Head of caudate nucleus (tissue), 42 donors: Measurements from ENCODE around the gene CAMK1G.

Experiments
- DNase-seq, 42 donors: peaks; one replicate each; pipeline versions ENCODE4 v3.0.0 to v3.0.0-alpha.2; 2020 to 2021; ENCODE audit warnings: mixed read lengths in 7 of 42
- intact Hi-C: fragments of 100-400 bp; cut with DNase I; formaldehyde crosslinking; loops from one replicate; pipeline ENCODE4 v1.15.0; 2022

Gene CAMK1G

DNA sequence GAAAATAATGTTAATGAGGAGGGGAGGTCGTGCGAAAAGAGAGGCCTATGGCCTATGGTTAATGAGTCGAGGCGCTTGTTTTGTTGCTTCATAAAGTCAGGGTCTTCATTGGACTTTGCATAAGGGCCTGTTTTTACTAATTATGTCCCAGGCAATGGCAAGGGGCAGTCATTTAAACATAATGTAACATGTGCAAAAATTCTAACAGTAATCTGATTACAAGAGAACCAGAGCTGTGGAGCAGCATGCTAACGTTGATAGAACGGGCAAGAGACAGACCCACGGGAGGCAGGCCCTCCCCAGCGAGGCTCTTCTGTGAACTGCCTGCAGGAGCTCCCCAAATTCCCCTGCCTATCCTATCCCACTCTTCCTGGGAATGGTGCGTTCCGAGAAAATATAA is 22.6 kb upstream of the CAMK1G start:
- intact Hi-C loops, result no loop called here

DNA sequence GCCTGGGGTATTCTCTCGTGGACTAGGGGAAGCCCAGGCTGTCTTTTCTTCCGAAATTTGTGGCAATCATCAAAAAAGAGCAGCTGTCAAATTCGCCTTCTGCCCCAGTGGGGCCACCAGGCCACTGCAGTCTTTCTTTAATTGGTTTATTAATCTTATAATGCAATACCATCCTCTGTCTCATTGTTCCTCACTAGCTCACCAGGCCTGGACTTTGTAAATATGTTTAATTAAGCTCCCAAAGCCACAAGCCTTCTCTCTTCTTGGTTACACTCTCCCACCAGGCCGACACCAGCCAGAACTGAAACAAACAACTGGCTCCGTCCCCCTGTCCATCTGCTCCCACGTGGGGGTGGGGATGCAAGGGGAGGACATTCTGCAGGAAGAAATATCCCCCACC is 22.0 kb upstream of the CAMK1G start:
- intact Hi-C loops, result no loop called here

More for the DNA sequence above, 22.6 kb upstream of the CAMK1G start:
- no peak for DNase-seq

DNA sequence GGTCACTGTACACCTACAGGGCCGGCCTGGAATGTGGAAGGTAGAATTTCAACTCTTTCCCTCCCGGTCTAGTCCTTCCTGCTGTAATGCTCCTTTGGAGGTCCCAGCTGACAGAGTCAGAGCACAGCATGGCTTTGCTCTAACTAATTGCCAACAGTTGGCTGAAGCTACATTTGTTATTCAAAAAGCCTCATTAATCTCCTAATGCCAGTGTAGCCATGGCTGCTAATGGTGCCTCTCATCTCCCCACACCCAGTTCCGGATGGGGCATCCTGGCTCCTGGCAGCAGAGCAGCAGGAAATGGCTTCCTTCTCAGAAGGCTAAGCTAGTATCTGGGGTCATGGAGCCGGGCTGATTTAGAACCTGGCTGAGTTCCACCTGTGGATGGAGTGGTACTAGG is 18.7 kb upstream of the CAMK1G start:
- intact Hi-C loops, result no loop called here

More for the DNA sequence above, 22.0 kb upstream of the CAMK1G start:
- DNase-seq, result no peak

DNA sequence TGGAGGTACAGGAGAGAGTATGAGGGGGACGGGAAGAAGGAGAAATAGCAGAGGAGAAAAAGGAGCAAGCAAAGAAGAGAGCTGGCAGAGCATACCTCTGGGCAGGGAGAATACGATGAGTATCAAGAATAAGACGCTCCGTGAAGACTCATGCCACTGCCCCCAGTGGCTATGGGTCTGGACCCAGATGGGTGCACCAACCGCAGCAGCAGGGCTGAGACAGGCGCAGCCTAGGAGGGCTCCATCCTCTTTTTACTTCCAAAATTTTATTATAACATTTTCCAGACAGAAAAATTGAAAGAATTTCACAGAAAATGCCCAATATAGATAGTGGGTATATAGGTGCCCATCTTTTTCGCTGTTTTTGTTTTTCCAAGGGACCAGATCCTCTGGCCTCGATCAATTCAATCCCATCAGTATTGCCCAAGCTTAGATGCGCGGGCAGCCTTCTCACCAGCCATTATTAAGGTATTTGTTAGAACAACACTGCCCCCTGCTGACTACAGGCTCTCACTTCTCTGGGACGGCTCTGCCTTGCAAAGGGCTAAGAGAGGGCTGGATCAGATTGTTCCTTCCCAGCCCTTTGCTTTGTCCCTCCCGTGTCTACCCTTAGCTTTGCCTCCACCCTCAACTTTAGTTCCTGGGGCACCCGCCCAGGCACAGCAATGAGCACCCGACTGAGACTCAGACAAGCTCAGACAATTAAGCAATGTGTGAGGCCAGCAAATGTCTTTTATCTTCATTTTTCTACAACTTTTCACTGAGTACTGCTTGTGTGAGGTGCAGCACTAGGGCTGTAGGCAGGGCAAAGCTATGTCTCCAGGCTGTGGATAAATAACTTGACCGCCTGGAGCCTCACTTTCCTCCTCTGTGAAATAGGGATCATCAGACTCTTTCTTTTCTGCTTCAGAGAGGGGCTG is 17.5 kb upstream of the CAMK1G start:
- intact Hi-C loops, result no loop called here
- peak; percentile 67 to 94 (median 86) for DNase-seq

More for the DNA sequence above, 18.7 kb upstream of the CAMK1G start:
- no peak for DNase-seq

DNA sequence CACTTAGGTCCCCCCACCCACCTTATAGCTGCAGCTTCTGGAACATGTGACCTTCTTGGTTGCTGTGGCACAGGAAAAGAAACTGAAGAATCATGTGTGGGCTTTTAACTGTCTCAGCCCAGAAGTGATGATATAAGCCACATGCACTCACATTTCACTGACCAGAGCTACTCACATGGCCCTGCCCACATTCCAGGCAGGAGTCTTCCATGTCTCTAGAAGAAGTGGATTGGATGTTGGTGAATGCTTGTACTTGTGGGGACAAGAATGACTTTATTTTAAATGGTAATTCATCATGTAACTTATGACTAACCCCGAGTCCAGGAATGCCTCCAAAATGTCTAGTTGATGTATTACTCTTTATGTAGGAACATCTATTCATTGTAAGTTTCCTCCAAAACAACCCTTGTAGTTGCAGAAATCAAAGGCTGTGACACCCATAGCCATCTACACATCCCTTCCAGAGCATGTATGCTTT is 15.8 kb upstream of the CAMK1G start:
- intact Hi-C loops, result no loop called here
- DNase-seq, result no peak

DNA sequence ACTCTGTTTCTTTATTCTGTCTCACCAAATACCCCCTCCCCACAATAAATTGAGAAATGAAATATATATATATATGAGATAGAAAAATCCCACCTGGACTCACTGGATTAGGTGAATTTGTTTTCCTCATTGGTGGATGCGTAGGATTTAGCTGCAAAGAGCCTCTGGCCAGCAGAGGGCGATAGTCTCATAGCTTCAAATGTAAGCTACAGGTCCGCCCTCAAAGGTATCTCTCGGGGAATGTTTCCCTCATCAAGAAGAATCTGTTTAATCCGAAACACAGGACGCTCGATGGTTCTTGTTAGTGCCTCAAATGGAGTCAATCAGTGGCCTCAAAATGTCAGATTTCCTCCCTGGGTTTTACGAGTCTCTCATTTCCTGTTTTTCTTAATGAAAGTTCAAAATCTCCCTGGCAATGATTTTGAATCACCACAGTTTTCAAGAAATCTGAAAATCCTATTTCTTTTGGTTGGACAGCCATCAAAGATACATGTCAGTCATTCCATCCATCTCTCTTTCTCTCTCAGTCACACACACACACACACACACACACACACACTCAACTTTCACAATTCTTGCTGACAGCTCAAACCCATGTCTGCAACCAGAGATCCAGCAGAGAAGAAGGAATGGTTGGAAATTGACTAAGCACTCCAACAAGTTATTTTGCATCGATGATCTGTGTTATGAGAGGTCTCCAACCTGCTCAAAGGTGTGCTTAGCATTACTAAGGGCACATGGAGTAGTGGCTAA is 13.9 kb upstream of the CAMK1G start:
- intact Hi-C loops, result no loop called here
- DNase-seq, result peak; percentile 66 to 94 (median 84)

DNA sequence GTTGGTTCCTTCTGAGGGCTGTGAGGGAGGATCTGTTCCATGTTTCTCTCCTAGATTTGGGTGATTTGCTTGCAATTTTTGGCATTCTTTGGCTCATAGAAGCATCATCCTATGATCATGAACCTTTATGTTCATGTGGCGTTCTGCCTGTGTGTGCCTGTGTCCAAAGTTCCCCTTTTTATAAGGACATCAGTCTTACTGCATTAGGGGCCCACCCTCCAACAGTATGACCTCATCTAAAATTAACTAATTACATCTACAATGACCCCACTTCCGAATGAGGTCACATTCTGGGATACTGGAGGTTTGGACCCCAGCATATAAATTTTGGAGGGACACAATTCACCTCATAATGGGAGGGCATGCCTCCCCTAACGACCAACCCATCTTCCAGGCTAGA is 12.8 kb upstream of the CAMK1G start:
- DNase-seq, result no peak
- intact Hi-C loops, result no loop called here

DNA sequence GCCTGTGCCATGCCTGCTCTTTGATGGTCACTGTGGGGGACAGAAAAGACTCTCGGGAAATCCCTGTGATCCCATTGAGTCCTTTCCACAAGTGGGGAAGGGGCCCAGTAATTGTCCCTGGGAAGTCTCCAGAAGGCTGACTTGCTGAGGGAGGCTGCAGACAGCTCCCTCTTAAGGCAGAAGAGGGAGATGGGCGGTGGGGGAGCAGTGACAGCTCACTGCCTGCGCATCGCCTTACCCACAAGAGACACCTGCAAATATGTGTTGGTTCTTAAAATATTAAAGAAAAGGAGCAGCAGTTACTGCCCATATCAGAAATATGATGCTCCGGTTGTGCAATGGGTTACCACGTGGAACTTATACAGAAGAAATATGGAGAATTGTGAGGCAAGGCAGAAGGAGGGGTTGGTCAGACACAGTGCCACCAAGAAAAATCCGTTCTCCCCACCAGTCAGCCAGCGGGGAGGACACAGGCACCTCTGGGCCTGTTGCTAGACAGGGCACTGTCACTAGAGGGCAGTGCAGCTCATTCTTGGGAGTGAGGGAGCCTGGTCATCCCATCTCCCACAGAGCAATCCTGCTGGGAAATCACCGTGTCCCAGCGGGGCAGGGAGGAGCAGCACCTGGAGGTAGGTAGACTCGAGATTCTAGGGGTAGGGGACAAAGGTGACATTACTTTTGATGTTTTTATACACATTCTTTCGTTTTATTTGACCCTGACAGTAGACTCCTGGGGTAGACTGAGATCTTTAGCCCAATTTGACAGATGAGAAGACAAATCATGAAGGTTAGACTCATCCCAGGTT is 6.9 kb upstream of the CAMK1G start:
- peak; percentile 75 to 94 (median 86) for DNase-seq
- intact Hi-C loops, result loop anchor here (5.0 kb wide), 2 partner anchors 51 to 171 kb away; no protein-coding TSS in a partner anchor

DNA sequence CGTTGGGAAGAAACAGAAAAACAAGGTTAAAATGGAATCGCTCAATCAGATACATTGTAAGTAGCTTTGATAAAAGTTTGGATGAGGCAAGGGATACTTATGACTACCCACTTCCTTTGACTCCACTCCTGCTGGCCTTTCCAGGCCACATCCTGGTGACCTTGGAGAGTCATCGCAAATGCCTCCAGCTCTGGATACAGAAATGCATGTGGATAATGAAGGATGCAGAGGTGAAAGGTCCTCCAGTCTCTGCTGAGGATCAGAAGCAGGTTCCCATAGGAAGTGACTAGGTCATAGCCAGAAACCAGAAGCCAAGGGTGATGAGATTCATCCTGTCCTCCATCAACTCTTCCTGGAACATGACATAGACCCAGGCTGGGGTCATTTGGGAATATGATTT is 6.2 kb upstream of the CAMK1G start:
- intact Hi-C loops, result loop anchor here (5.0 kb wide), 2 partner anchors 50 to 170 kb away; no protein-coding TSS in a partner anchor
- DNase-seq, result no peak

DNA sequence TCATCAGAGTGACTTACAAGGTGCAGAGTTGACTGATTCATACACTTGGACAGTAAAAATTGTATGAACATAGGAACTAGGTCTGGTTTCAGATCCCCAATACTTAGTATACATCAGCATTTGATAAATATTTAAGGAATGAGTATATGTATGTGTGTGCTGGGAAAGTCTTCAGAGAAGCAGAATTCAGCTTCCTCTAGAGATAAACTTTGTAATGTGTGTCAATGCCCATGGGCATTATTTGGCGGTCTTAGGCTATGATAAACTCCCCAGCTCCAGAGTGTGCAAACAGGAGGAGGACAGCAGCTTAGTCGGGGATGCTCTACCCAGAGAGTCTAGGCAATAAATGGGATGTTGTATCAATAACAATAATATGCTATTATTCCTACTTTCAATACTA is 2.9 kb upstream of the CAMK1G start:
- intact Hi-C loops, result no loop called here

DNA sequence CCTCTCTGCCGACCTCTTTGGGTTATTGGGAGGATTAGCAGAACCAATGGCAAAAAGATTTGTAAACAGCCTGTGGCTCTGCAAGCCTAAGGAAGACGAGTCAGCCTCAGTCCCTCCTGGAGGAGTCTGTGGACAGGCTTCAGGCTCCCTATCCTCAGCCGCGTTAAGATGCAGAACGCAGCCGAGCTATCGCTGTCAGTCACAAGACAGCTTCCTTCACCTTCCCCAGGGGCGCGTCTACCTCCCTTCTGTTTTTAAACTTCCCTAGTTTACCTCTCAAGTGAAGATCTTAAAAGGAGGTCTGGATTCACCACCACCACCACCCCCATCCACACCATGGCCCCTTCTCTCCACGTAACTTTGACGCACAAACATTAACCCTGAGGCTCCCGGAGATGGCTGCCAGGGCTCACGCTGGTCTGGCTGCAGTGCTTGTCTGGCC is 738 bp downstream of the CAMK1G start:
- intact Hi-C loops, result no loop called here
- DNase-seq, result peak in 10 of 42 donors; percentile 26 to 57 (median 39)

More for the DNA sequence above, 2.9 kb upstream of the CAMK1G start:
- DNase-seq, result no peak

DNA sequence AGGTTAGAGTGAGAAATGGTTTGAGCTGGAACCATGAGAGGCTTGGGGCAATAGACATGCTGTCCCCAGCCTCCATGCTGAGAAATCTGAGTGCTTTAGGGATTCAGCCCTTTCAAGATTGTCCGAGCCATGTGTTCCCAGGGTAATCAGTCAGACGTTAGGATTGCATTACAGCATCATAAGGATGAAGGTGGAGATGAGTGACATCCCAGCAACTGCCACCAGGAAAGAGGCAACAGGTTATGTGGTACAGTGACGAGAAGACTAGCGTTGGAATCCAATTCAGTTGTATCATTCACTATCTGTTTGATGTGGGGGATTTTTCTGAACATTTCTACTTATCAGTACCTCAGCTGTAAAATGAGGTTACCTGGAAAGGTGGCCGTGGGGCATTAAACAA is 1.7 kb downstream of the CAMK1G start:
- intact Hi-C loops, result no loop called here
- peak in 1 of 42 donors; percentile 27 for DNase-seq

DNA sequence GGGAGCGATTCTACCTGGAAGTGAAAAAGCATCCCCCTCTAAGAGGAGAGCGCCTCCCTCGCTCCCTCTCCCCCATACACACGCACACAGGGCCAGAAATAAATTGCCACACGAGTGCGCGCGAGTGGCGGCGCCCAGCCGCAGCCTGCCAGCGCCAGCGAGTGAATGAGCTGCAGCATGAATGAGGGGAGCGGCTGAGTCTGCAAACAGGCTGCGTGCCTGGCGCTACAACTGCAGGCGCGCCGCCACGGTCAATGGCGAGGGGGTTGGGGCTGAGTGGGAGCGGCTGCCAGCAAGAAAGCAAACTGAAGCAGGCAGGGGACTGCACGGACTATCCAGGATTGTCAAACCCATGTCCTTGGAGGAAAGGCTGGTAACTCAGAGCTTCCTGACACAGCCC is 2.2 kb downstream of the CAMK1G start:
- DNase-seq, result peak; percentile 47 to 92 (median 80)
- intact Hi-C loops, result no loop called here

DNA sequence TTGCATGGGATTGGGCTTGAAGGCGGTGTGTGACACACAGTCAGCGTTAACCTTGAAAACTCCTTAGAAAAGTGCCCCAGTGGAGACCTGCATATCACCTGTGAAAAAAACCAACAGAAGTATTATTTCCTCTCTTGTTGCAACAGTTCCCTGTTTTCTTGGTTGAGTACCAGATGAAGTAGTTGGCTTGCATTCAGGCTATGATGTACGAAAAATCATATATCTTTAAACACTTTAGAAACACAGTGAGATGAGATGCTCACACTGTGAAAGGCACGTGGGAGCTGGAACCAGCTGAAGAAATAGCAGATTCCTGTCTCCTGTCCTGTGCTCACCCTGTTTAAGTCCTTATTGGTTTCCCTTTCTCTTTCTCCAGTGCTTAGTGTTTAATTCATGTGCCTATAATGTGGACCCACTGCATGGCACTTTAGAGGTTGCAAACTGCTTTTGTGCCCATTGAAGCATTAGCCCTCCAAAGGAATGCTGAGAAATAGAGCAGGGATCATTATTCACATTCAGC is 2.8 kb downstream of the CAMK1G start:
- DNase-seq, result no peak
- intact Hi-C loops, result no loop called here

DNA sequence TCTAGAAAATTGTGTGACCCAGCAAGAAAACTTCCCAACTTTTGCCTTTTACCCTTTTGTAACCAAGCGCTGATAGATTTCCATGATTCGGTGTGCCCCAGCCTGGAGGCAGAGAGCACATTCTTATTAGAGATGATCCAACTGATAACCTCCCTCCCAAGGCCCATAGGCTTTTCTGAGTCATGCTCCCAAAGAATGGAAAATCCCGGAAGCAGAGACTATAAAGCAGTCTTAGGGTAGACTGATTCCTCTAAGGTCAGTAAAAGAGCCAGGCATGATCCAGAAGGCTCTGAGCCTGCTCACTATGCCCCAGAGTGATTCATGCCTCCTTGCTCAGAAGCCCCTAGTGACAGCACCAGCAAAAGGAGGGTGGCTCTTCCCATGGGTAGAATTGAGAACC is 4.3 kb downstream of the CAMK1G start:
- intact Hi-C loops, result no loop called here
- no peak for DNase-seq

DNA sequence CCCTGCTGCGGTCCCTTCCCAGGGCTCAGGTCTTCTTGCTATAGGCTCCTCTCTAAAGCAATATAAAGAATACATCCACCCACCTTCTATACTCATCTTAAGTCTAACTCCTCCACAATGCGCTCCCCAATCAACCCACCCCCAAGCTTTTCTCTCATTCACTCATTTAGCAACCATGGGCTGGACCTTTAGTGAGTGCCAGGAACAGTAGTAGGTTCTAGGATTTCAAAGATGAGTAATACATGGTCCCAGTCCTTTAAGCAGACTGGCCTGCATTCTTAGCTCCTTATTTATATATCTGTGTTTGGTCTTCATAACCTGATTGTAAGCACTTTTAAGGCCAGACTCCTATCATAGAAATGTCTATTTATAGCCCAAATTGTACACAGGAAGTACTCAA is 5.9 kb downstream of the CAMK1G start:
- intact Hi-C loops, result no loop called here
- DNase-seq, result peak in 1 of 42 donors; percentile 33

DNA sequence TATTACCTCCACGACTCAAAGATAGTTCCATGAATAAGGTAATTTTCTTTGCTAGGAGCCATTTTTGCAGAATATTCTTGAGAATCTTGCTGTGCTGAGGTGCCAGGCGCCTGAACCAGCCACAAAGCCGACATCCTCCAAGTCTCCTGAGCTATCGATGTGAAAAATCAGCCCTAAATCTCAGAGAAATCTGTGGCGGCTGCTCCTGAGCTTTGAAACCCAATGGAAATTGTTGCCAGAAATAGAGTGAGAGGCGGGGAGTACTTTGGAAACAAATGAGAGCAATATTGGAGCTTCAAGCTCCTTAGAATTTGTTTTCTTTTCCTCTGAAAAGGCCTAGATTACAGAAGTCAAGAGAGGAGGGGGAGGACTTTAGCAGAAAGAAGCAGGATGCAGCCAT is 6.3 kb downstream of the CAMK1G start:
- DNase-seq, result peak in 13 of 42 donors; percentile 19 to 58 (median 39)
- intact Hi-C loops, result loop anchor here (5.0 kb wide), 1 partner anchor 102 kb away; no protein-coding TSS in a partner anchor

DNA sequence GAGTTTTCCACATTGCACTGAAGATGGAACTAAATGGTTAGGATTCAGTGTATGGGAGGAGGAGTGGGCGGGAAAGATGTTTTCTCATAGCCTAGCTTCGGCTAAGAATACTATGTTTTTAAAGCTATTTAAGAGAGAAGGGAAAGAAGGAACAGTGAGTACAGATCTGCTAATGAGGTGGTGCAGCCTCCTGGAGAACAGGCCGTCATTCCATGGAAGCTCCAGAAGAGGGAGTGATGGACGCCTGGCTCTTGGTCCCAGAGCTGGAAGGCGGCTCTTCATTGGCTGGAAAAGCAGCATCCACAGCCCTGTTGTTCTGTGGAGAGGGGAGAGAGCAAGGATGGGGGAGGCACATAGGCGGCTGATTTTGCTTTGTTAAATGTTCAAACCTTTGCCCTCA is 6.9 kb downstream of the CAMK1G start:
- DNase-seq, result peak; percentile 28 to 90 (median 70)
- intact Hi-C loops, result loop anchor here (5.0 kb wide), 1 partner anchor 102 kb away; no protein-coding TSS in a partner anchor
